MM.1S (cell line): ENCODE measurements around the gene MGAM2.

ENCODE experiments used
- EZH2 ChIP-seq: fragments of 300-600 bp; sonication (generic); optimal IDR thresholded peaks from 2 replicates; pipeline ENCODE3; 2017; ENCODE audit warnings: low read depth, mild to moderate bottlenecking, antibody characterized with exemption, low read length, mixed read lengths
- EZH2phosphoT487 ChIP-seq: fragments of 300-600 bp; sonication (generic); IDR thresholded peaks from 2 replicates; pipeline ENCODE4 v1.6.1; 2018; ENCODE audit warnings: antibody characterized with exemption, low read length
- TF ChIP-seq, protein P1 (sequence below): fragments of 300-600 bp; sonication (generic); IDR thresholded peaks from 2 replicates; pipeline ENCODE4 v1.5.1; 2016; ENCODE audit warnings: antibody characterized with exemption, low read length, mixed read lengths

DNA sequence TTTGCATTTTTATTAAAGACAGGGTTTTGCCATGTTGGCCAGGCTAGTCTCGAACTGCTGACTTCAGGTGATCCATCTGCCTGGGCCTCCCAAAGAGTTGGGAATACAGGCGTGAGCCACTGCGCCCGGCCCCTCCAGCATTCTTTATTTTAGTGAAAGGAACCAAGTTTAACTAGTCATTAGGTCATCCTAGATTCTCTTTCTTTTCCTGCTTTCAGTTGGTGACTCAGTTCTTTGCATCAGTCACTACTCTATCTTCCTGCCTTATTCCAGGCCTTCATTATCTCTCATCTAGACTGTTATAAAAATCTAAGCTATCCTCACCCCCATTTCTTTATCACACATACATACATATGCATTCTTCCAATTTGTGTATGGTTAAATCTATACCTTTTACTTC is 82.7 kb downstream of the MGAM2 start:
- TF ChIP-seq, protein P1, sequence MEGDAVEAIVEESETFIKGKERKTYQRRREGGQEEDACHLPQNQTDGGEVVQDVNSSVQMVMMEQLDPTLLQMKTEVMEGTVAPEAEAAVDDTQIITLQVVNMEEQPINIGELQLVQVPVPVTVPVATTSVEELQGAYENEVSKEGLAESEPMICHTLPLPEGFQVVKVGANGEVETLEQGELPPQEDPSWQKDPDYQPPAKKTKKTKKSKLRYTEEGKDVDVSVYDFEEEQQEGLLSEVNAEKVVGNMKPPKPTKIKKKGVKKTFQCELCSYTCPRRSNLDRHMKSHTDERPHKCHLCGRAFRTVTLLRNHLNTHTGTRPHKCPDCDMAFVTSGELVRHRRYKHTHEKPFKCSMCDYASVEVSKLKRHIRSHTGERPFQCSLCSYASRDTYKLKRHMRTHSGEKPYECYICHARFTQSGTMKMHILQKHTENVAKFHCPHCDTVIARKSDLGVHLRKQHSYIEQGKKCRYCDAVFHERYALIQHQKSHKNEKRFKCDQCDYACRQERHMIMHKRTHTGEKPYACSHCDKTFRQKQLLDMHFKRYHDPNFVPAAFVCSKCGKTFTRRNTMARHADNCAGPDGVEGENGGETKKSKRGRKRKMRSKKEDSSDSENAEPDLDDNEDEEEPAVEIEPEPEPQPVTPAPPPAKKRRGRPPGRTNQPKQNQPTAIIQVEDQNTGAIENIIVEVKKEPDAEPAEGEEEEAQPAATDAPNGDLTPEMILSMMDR = no peak
- TF ChIP-seq EZH2 (no peak), EZH2phosphoT487 (no peak)
